Panc1 (cell line): Measurements from ENCODE around the gene ISM1.

Experiments used
- POLR2AphosphoS5 ChIP-seq: IDR thresholded peaks from 2 replicates; pipeline ENCODE4 v1.6.1; 2012; ENCODE audit warnings: mild to moderate bottlenecking, low read depth, low read length, moderate library complexity
- SIN3A ChIP-seq: IDR thresholded peaks from 2 replicates; pipeline ENCODE4 v1.6.1; 2012; ENCODE audit warnings: low read depth, mild to moderate bottlenecking, low read length, moderate library complexity, borderline replicate concordance; ENCODE audit not compliant: insufficient read depth
- TCF7L2 ChIP-seq: IDR thresholded peaks from 2 replicates; pipeline ENCODE4 v1.6.1; 2011; ENCODE audit warnings: mild to moderate bottlenecking, low read depth, low read length, inconsistent platforms
- TF ChIP-seq, protein P1 (sequence below): fragments of 450-650 bp; IDR thresholded peaks from 2 replicates; pipeline ENCODE4 v1.5.1; 2017; ENCODE audit warnings: mild to moderate bottlenecking
- TF ChIP-seq, protein P2 (sequence below), 2 experiments: IDR thresholded peaks; 2 replicates each; pipeline ENCODE4 v1.6.1; 2011 to 2012; ENCODE audit warnings: low read depth in 2 of 2, control low read depth in 1 of 2, low read length in 1 of 2, mild to moderate bottlenecking in 1 of 2, moderate library complexity in 1 of 2; ENCODE audit not compliant: insufficient read depth in 1 of 2

DNA sequence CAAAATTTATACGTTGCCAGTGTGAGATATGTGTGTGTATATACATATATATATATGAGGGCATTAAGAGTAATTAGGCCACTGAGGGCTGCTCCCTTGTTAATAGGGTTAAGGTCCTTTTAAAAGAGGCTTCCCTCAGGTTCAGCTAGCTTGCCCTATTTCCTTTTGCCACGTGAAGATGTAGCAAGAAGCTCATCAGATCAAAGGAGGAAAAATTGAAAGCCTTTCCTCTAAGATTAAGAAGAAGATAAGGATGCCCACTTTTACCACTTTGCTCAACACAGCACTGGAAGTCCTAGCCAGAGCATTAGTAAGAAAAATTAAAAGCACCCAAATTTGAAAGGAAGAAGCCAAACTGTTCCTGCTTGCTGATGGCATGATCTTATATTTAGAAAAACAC, 33.2 kb upstream of the ISM1 start:
- TF ChIP-seq POLR2AphosphoS5 (no peak), SIN3A (no peak), TCF7L2 (no peak)
- TF ChIP-seq, protein P1, sequence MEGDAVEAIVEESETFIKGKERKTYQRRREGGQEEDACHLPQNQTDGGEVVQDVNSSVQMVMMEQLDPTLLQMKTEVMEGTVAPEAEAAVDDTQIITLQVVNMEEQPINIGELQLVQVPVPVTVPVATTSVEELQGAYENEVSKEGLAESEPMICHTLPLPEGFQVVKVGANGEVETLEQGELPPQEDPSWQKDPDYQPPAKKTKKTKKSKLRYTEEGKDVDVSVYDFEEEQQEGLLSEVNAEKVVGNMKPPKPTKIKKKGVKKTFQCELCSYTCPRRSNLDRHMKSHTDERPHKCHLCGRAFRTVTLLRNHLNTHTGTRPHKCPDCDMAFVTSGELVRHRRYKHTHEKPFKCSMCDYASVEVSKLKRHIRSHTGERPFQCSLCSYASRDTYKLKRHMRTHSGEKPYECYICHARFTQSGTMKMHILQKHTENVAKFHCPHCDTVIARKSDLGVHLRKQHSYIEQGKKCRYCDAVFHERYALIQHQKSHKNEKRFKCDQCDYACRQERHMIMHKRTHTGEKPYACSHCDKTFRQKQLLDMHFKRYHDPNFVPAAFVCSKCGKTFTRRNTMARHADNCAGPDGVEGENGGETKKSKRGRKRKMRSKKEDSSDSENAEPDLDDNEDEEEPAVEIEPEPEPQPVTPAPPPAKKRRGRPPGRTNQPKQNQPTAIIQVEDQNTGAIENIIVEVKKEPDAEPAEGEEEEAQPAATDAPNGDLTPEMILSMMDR = no peak
- TF ChIP-seq, protein P2, sequence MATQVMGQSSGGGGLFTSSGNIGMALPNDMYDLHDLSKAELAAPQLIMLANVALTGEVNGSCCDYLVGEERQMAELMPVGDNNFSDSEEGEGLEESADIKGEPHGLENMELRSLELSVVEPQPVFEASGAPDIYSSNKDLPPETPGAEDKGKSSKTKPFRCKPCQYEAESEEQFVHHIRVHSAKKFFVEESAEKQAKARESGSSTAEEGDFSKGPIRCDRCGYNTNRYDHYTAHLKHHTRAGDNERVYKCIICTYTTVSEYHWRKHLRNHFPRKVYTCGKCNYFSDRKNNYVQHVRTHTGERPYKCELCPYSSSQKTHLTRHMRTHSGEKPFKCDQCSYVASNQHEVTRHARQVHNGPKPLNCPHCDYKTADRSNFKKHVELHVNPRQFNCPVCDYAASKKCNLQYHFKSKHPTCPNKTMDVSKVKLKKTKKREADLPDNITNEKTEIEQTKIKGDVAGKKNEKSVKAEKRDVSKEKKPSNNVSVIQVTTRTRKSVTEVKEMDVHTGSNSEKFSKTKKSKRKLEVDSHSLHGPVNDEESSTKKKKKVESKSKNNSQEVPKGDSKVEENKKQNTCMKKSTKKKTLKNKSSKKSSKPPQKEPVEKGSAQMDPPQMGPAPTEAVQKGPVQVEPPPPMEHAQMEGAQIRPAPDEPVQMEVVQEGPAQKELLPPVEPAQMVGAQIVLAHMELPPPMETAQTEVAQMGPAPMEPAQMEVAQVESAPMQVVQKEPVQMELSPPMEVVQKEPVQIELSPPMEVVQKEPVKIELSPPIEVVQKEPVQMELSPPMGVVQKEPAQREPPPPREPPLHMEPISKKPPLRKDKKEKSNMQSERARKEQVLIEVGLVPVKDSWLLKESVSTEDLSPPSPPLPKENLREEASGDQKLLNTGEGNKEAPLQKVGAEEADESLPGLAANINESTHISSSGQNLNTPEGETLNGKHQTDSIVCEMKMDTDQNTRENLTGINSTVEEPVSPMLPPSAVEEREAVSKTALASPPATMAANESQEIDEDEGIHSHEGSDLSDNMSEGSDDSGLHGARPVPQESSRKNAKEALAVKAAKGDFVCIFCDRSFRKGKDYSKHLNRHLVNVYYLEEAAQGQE (IDR thresholded peaks at IDR 0.05; ENCODE audit: insufficient read depth in 1 of 2, low read depth in 2 of 2, low read length in 1 of 2) = no peak
